CD8-positive, alpha-beta memory T cell (primary cell): Measurements from ENCODE around the gene ATP8A2. TPM values are rescaled to one million over a fixed set of nuclear protein-coding genes. Genes with fewer than 3 reads are reported as not detected.
A peak's percentile ranks its signal among the peaks of the same experiment; 100 is the strongest.

Source experiments
- CTCF ChIA-PET: fragments of 350-600 bp; sonication (Branson Sonifier 250); formaldehyde crosslinking; loops from one replicate; lab custom pipeline; 2021; ENCODE audit warnings: antibody characterized with exemption; lab: Charles Lee
- POLR2A ChIA-PET: fragments of 350-600 bp; sonication (Branson Sonifier 250); formaldehyde crosslinking; loops from one replicate; lab custom pipeline; 2021; ENCODE audit warnings: antibody characterized with exemption; lab: Charles Lee
- DNase-seq, 5 donors: peaks; one replicate each; pipeline versions ENCODE4 v3.0.0 to v3.0.0-alpha.2; 2020 to 2022; ENCODE audit warnings: mixed read lengths in 1 of 5
- H3K27ac ChIP-seq: one replicate; pipeline ENCODE4 v1.7.0; 2013; ENCODE audit warnings: low read depth, mild to moderate bottlenecking, low read length, moderate library complexity
- H3K27me3 ChIP-seq: 2 replicates; pipeline ENCODE4 v1.7.0; 2013; ENCODE audit warnings: low read length, mild to moderate bottlenecking; ENCODE audit not compliant: insufficient read depth, poor library complexity, severe bottlenecking
- H3K36me3 ChIP-seq: 2 replicates; pipeline ENCODE4 v1.7.0; 2013; ENCODE audit warnings: mild to moderate bottlenecking, low read length, moderate library complexity; ENCODE audit not compliant: insufficient read depth
- H3K4me1 ChIP-seq: 2 replicates; pipeline ENCODE4 v1.7.0; 2013; ENCODE audit warnings: mild to moderate bottlenecking, low read length, moderate library complexity; ENCODE audit not compliant: insufficient read depth
- H3K4me3 ChIP-seq: 2 replicates; pipeline ENCODE4 v1.7.0; 2013; ENCODE audit warnings: mild to moderate bottlenecking, low read length
- H3K9me3 ChIP-seq: 2 replicates; pipeline ENCODE4 v1.7.0; 2013; ENCODE audit warnings: mild to moderate bottlenecking, low read length
- H3K27ac Mint-ChIP-seq, 8 donors: one replicate each; pipeline ENCODE4 v1.8.0; 2020 to 2021; ENCODE audit warnings: mixed read lengths in 8 of 8, mild to moderate bottlenecking in 6 of 8, inconsistent platforms in 3 of 8, moderate library complexity in 3 of 8
- H3K27me3 Mint-ChIP-seq, 2 donors: one replicate each; pipeline ENCODE4 v1.8.0; 2020 to 2021; ENCODE audit warnings: mixed read lengths in 2 of 2, mild to moderate bottlenecking in 1 of 2, moderate library complexity in 1 of 2
- H3K36me3 Mint-ChIP-seq, 3 donors: one replicate each; pipeline ENCODE4 v1.8.0; 2020 to 2021; ENCODE audit warnings: mixed read lengths in 3 of 3, inconsistent platforms in 1 of 3, mild to moderate bottlenecking in 1 of 3
- H3K4me1 Mint-ChIP-seq, 3 donors: one replicate each; pipeline ENCODE4 v1.8.0; 2020 to 2021; ENCODE audit warnings: mixed read lengths in 3 of 3, inconsistent platforms in 1 of 3, mild to moderate bottlenecking in 1 of 3
- H3K4me3 Mint-ChIP-seq, 7 donors: one replicate each; pipeline ENCODE4 v1.8.0; 2020 to 2021; ENCODE audit warnings: mixed read lengths in 7 of 7, mild to moderate bottlenecking in 6 of 7, moderate library complexity in 4 of 7, inconsistent platforms in 2 of 7
- H3K9me3 Mint-ChIP-seq, 5 donors: one replicate each; pipeline ENCODE4 v1.8.0; 2020 to 2022; ENCODE audit warnings: mixed read lengths in 5 of 5, mild to moderate bottlenecking in 3 of 5, moderate library complexity in 2 of 5, inconsistent platforms in 1 of 5
- polyA plus RNA-seq: library from polyadenylated mRNA; unstranded; fragments of 300-500 nt; fragmentation: Illumina TruSeq; gene quantifications from one replicate; pipeline ENCODE4 v1.2.3, GENCODE V29; 2021
- total RNA-seq, 2 experiments: library from RNA; stranded (reverse); gene quantifications; one replicate each; pipeline ENCODE4 v1.2.3, GENCODE V29; 2021

ATP8A2 gene
- total and polyA plus RNA-seq, 3 experiments from 2014 or later = 0.26 to 0.63 (median 0.58) TPM

- Histone ChIP-seq H3K4me3 (no peak overlapping the region), H3K27ac (no peak overlapping the region), H3K36me3 (no peaks in the 10 kb centered on the region), H3K4me1 (no peaks in the 10 kb centered on the region), H3K9me3 (no peaks in the 10 kb centered on the region), H3K27me3 (no peaks in the 10 kb centered on the region)
- H3K27me3 Mint-ChIP-seq = peaks cover 0 to 4% of the 10 kb centered on the region in 2 donors
- DNase-seq = no peak
- peaks cover 0 to 5% (median 4%) of the 10 kb centered on the region in 3 donors for H3K4me1 Mint-ChIP-seq
- H3K9me3 Mint-ChIP-seq = no peaks in the 10 kb centered on the region
- ChIA-PET POLR2A (no interaction called here), CTCF (no interaction called here)
- no peaks in the 10 kb centered on the region for H3K36me3 Mint-ChIP-seq
- peak overlapping the region in 1 of 8 donors; percentile 17 for H3K27ac Mint-ChIP-seq
- no peak overlapping the region for H3K4me3 Mint-ChIP-seq
Measured at GRCh38 chr13:25920931-25921330, 549.2 kb downstream of the ATP8A2 start.

GRCh38 chr13:25922376-25922775 is 550.6 kb downstream of the ATP8A2 start:
- H3K4me3 ChIP-seq = no peak overlapping the region
- Mint-ChIP-seq H3K9me3 (no peaks in the 10 kb centered on the region), H3K36me3 (no peaks in the 10 kb centered on the region), H3K27ac (no peak overlapping the region), H3K4me3 (no peak overlapping the region), H3K4me1 (peaks cover 0 to 5% (median 4%) of the 10 kb centered on the region in 3 donors), H3K27me3 (peaks cover 6 to 7% of the 10 kb centered on the region in 2 donors)
- CTCF ChIA-PET = no interaction called here
- POLR2A ChIA-PET = no interaction called here
- H3K9me3 ChIP-seq = no peaks in the 10 kb centered on the region
- no peaks in the 10 kb centered on the region for H3K4me1 ChIP-seq
- no peak for DNase-seq
- H3K36me3 ChIP-seq = no peaks in the 10 kb centered on the region
- H3K27ac ChIP-seq = no peak overlapping the region
- no peaks in the 10 kb centered on the region for H3K27me3 ChIP-seq

- no peaks in the 10 kb centered on the region for H3K36me3 ChIP-seq
- ChIA-PET POLR2A (no interaction called here), CTCF (no interaction called here)
- H3K27me3 ChIP-seq = no peaks in the 10 kb centered on the region
- no peak overlapping the region for H3K27ac ChIP-seq
- H3K36me3 Mint-ChIP-seq = no peaks in the 10 kb centered on the region
- no peak overlapping the region for H3K4me3 ChIP-seq
- H3K4me1 Mint-ChIP-seq = peaks cover 0 to 5% (median 4%) of the 10 kb centered on the region in 3 donors
- no peak for DNase-seq
- no peak overlapping the region for H3K4me3 Mint-ChIP-seq
- no peaks in the 10 kb centered on the region for H3K9me3 Mint-ChIP-seq
- H3K4me1 ChIP-seq = no peaks in the 10 kb centered on the region
- no peaks in the 10 kb centered on the region for H3K9me3 ChIP-seq
- peak overlapping the region in 1 of 8 donors; percentile 12 for H3K27ac Mint-ChIP-seq
- H3K27me3 Mint-ChIP-seq = peaks cover 7 to 10% of the 10 kb centered on the region in 2 donors
Measured at GRCh38 chr13:25923217-25924085, 551.7 kb downstream of the ATP8A2 start.

- Mint-ChIP-seq H3K36me3 (no peaks in the 10 kb centered on the region), H3K27ac (no peak overlapping the region), H3K4me1 (no peaks in the 10 kb centered on the region), H3K27me3 (peaks cover 9 to 21% of the 10 kb centered on the region in 2 donors), H3K9me3 (no peaks in the 10 kb centered on the region), H3K4me3 (no peak overlapping the region)
- Histone ChIP-seq H3K4me3 (no peak overlapping the region), H3K4me1 (no peaks in the 10 kb centered on the region), H3K9me3 (no peaks in the 10 kb centered on the region), H3K36me3 (no peaks in the 10 kb centered on the region), H3K27me3 (no peaks in the 10 kb centered on the region), H3K27ac (no peak overlapping the region)
- CTCF ChIA-PET = no interaction called here
- POLR2A ChIA-PET = no interaction called here
- DNase-seq = no peak
Measured at GRCh38 chr13:25927363-25927762, 555.6 kb downstream of the ATP8A2 start.

- Mint-ChIP-seq H3K27me3 (peaks cover 9 to 21% of the 10 kb centered on the region in 2 donors), H3K4me3 (no peak overlapping the region), H3K9me3 (no peaks in the 10 kb centered on the region), H3K4me1 (no peaks in the 10 kb centered on the region), H3K36me3 (no peaks in the 10 kb centered on the region), H3K27ac (no peak overlapping the region)
- Histone ChIP-seq H3K4me1 (no peaks in the 10 kb centered on the region), H3K9me3 (no peaks in the 10 kb centered on the region), H3K36me3 (no peaks in the 10 kb centered on the region), H3K4me3 (no peak overlapping the region), H3K27me3 (no peaks in the 10 kb centered on the region), H3K27ac (no peak overlapping the region)
- no peak for DNase-seq
- ChIA-PET POLR2A (no interaction called here), CTCF (no interaction called here)
Measured at GRCh38 chr13:25927932-25928331, 556.2 kb downstream of the ATP8A2 start.

GRCh38 chr13:25928941-25929505 is 557.2 kb downstream of the ATP8A2 start:
- H3K4me1 Mint-ChIP-seq = no peaks in the 10 kb centered on the region

GRCh38 chr13:25929816-25930215 is 558.0 kb downstream of the ATP8A2 start:
- ChIA-PET CTCF (interaction anchor here (1.3 kb wide), 1 partner anchor 100 kb away, joined by 3 read pairs; no protein-coding TSS in a partner anchor), POLR2A (no interaction called here)
- no peaks in the 10 kb centered on the region for H3K4me1 Mint-ChIP-seq
- no peak for DNase-seq
- peaks cover 10 to 21% of the 10 kb centered on the region in 2 donors for H3K27me3 Mint-ChIP-seq
- Histone ChIP-seq H3K36me3 (no peaks in the 10 kb centered on the region), H3K27me3 (no peaks in the 10 kb centered on the region), H3K4me3 (no peak overlapping the region), H3K4me1 (no peaks in the 10 kb centered on the region), H3K27ac (no peak overlapping the region), H3K9me3 (no peaks in the 10 kb centered on the region)
- peak overlapping the region in 1 of 8 donors; percentile 3 for H3K27ac Mint-ChIP-seq
- H3K4me3 Mint-ChIP-seq = no peak overlapping the region
- no peaks in the 10 kb centered on the region for H3K36me3 Mint-ChIP-seq
- H3K9me3 Mint-ChIP-seq = no peaks in the 10 kb centered on the region

More at GRCh38 chr13:25928941-25929505, 557.2 kb downstream of the ATP8A2 start:
- Mint-ChIP-seq H3K27ac (no peak overlapping the region), H3K4me3 (no peak overlapping the region), H3K36me3 (no peaks in the 10 kb centered on the region), H3K27me3 (peaks cover 10 to 21% of the 10 kb centered on the region in 2 donors), H3K9me3 (no peaks in the 10 kb centered on the region)
- POLR2A ChIA-PET = no interaction called here
- Histone ChIP-seq H3K36me3 (no peaks in the 10 kb centered on the region), H3K4me3 (no peak overlapping the region), H3K4me1 (no peaks in the 10 kb centered on the region), H3K27ac (no peak overlapping the region), H3K27me3 (no peaks in the 10 kb centered on the region), H3K9me3 (no peaks in the 10 kb centered on the region)
- CTCF ChIA-PET = interaction anchor here (1.3 kb wide), 1 partner anchor 100 kb away, joined by 3 read pairs; no protein-coding TSS in a partner anchor
- no peak for DNase-seq

- Mint-ChIP-seq H3K36me3 (no peaks in the 10 kb centered on the region), H3K27ac (no peak overlapping the region), H3K4me3 (no peak overlapping the region), H3K9me3 (no peaks in the 10 kb centered on the region), H3K27me3 (peaks cover 10 to 21% of the 10 kb centered on the region in 2 donors), H3K4me1 (no peaks in the 10 kb centered on the region)
- Histone ChIP-seq H3K9me3 (no peaks in the 10 kb centered on the region), H3K27ac (no peak overlapping the region), H3K36me3 (no peaks in the 10 kb centered on the region), H3K27me3 (no peaks in the 10 kb centered on the region), H3K4me3 (no peak overlapping the region), H3K4me1 (no peaks in the 10 kb centered on the region)
- ChIA-PET CTCF (no interaction called here), POLR2A (no interaction called here)
- DNase-seq = no peak
Measured at GRCh38 chr13:25930653-25931052, 558.9 kb downstream of the ATP8A2 start.
